Measurements from ENCODE around the gene ZNF780B.

GRCh38 chr19:39987596-39987995 lies 68.4 kb downstream of the ZNF780B start:
- TF ChIP-seq CTCF (IDR thresholded peaks at IDR 0.05) (no peak), POLR2A (IDR thresholded peaks at IDR 0.05) (no peak)
